Endothelial cell of umbilical vein (primary cell): Measurements from ENCODE around the gene SORL1. TPM values are rescaled to one million over a fixed set of nuclear protein-coding genes. Genes with fewer than 3 reads are reported as not detected.

Experiments
- BruUV-seq: library from RNA; stranded (reverse); fragments of 400-500 nt; replicated peaks from 2 replicates; lab custom pipeline; 2021; lab: Mats Ljungman, UMichigan
- CTCF ChIA-PET: fragments of 300-600, 350-600 bp; sonication (Branson Sonifier 250); formaldehyde crosslinking; loops from one replicate; lab custom pipeline; 2021; ENCODE audit warnings: antibody characterized with exemption, inconsistent platforms; lab: Charles Lee
- POLR2A ChIA-PET: fragments of 300-600, 350-600 bp; sonication (Branson Sonifier 250); formaldehyde crosslinking; loops from one replicate; lab custom pipeline; 2021; ENCODE audit warnings: antibody characterized with exemption, inconsistent platforms; lab: Charles Lee
- DNase-seq: peaks from one replicate; pipeline ENCODE4 v3.0.0-alpha.2; 2011; ENCODE audit warnings: low read depth, low spot score
- FAIRE-seq: peaks from 2 replicates; lab custom pipeline; 2011; peaks lifted over from hg19 to GRCh38; lab: Jason Lieb, UNC
- H2AFZ ChIP-seq: 2 replicates; pipeline ENCODE4 v1.6.0; 2012; ENCODE audit warnings: low read depth, low read length, control low read depth, inconsistent platforms
- H3K27ac ChIP-seq: 2 replicates; pipeline ENCODE4 v1.5.1; 2011; ENCODE audit warnings: low read depth, mild to moderate bottlenecking, control low read depth, low read length, moderate library complexity; ENCODE audit not compliant: insufficient read depth
- H3K27me3 ChIP-seq, 2 experiments: 2 replicates each; pipeline versions ENCODE4 v1.6.0 to v1.6.1; 2011; ENCODE audit warnings: low read length in 2 of 2, mixed read lengths in 1 of 2; ENCODE audit not compliant: control insufficient read depth in 2 of 2, insufficient read depth in 2 of 2
- H3K36me3 ChIP-seq, 2 experiments: 2 replicates in 1 of 2; 3 replicates in 1 of 2; pipeline ENCODE4 v1.5.1; 2011; ENCODE audit warnings: low read length in 2 of 2, mild to moderate bottlenecking in 1 of 2, moderate library complexity in 1 of 2; ENCODE audit not compliant: control insufficient read depth in 2 of 2, insufficient read depth in 2 of 2; ENCODE audit errors: extremely low read depth in 1 of 2
- H3K4me1 ChIP-seq: 3 replicates; pipeline ENCODE4 v1.5.1; 2011; ENCODE audit warnings: mild to moderate bottlenecking, low read length; ENCODE audit not compliant: control insufficient read depth, insufficient read depth; ENCODE audit errors: extremely low read depth
- H3K4me2 ChIP-seq: 2 replicates; pipeline ENCODE4 v1.6.1; 2011; ENCODE audit warnings: low read length, control low read depth, mixed read lengths; ENCODE audit not compliant: insufficient read depth
- H3K4me3 ChIP-seq, 3 experiments: fragments of 200-600 bp in 1 of 3; sonication (generic), shearing (Covaris generic) in 1 of 3; replicated peaks in 1 of 3; 2 replicates each; pipeline ENCODE4 v1.5.1; 2011 to 2016; ENCODE audit warnings: control low read depth in 3 of 3, low read length in 3 of 3, mild to moderate bottlenecking in 2 of 3, inconsistent platforms in 1 of 3, low read depth in 1 of 3, moderate library complexity in 1 of 3; ENCODE audit not compliant: insufficient read depth in 1 of 3
- H3K79me2 ChIP-seq: 2 replicates; pipeline ENCODE4 v1.6.0; 2012; ENCODE audit warnings: low read length, inconsistent platforms; ENCODE audit not compliant: control insufficient read depth, insufficient read depth
- H3K9ac ChIP-seq: replicated peaks from 2 replicates; pipeline ENCODE3; 2011; ENCODE audit warnings: low read length, control low read depth; ENCODE audit not compliant: insufficient read depth; ENCODE audit errors: extremely low read depth
- H3K9me1 ChIP-seq: replicated peaks from 3 replicates; pipeline ENCODE4 v1.6.0; 2011; ENCODE audit warnings: mild to moderate bottlenecking, low read length; ENCODE audit not compliant: control insufficient read depth, insufficient read depth; ENCODE audit errors: extremely low read depth
- H3K9me3 ChIP-seq: replicated peaks from 2 replicates; pipeline ENCODE4 v1.5.1; 2012; ENCODE audit warnings: low read length, inconsistent platforms; ENCODE audit not compliant: control insufficient read depth, insufficient read depth
- H4K20me1 ChIP-seq: replicated peaks from 2 replicates; pipeline ENCODE3; 2011; ENCODE audit warnings: mild to moderate bottlenecking, low read length; ENCODE audit not compliant: control insufficient read depth, insufficient read depth; ENCODE audit errors: extremely low read depth
- EZH2 ChIP-seq: IDR thresholded peaks from 2 replicates; pipeline ENCODE4 v1.6.1; 2012; ENCODE audit warnings: borderline replicate concordance, low read depth, mild to moderate bottlenecking, moderate library complexity, low read length, inconsistent platforms; ENCODE audit not compliant: severe bottlenecking
- FOS ChIP-seq: IDR thresholded peaks from 2 replicates; pipeline ENCODE4 v1.6.1; 2011; ENCODE audit warnings: mild to moderate bottlenecking, low read length, moderate library complexity, borderline replicate concordance; ENCODE audit not compliant: insufficient read depth
- GATA2 ChIP-seq: IDR thresholded peaks from 2 replicates; pipeline ENCODE4 v1.7.0; 2011; ENCODE audit warnings: low read depth, mild to moderate bottlenecking, moderate library complexity, mixed read lengths, low read length; ENCODE audit not compliant: insufficient read length, insufficient read depth
- JUN ChIP-seq: IDR thresholded peaks from 2 replicates; pipeline ENCODE4 v1.6.1; 2011; ENCODE audit warnings: borderline replicate concordance, low read depth; ENCODE audit not compliant: insufficient read length, insufficient read depth
- MAX ChIP-seq: IDR thresholded peaks from 2 replicates; pipeline ENCODE4 v1.6.1; 2011; ENCODE audit not compliant: insufficient read depth, insufficient read length
- MYC ChIP-seq: IDR thresholded peaks from one replicate; pipeline ENCODE4 v1.6.1; 2011; ENCODE audit warnings: mild to moderate bottlenecking, low read depth, low read length
- POLR2A ChIP-seq: IDR thresholded peaks from 2 replicates; pipeline ENCODE4 v1.6.1; 2012; ENCODE audit warnings: low read depth, mild to moderate bottlenecking, control low read depth, low read length
- POLR2AphosphoS5 ChIP-seq: IDR thresholded peaks from 2 replicates; pipeline ENCODE4 v1.6.1; 2012; ENCODE audit warnings: low read depth, mild to moderate bottlenecking, control low read depth, low read length, moderate library complexity; ENCODE audit not compliant: insufficient read depth
- dilution Hi-C: fragments of 300-500 bp; cut with MboI; formaldehyde crosslinking; loops from one replicate; pipeline ENCODE4 v1.15.0; 2019; ENCODE audit warnings: low sequenced_read_pairs; ENCODE audit not compliant: extremely low pct_ligation_motif_present
- intact Hi-C: fragments of 100-400 bp; cut with micrococcal nuclease; formaldehyde crosslinking; loops from one replicate; pipeline ENCODE4 v1.10.0; 2022
- polyA plus RNA-seq, 4 experiments: library from polyadenylated mRNA; depleted of rRNA in 3 of 4; stranded (reverse) in 3 of 4; unstranded in 1 of 4; fragments of >200 nt; gene quantifications; 2 replicates each; pipeline versions ENCODE4 v1.2.1 to v1.2.3, GENCODE V29; 2011 to 2012; ENCODE audit warnings: missing spikeins in 1 of 4
- total RNA-seq: library from RNA; stranded (reverse); gene quantifications from 2 replicates; pipeline ENCODE4 v1.2.3, GENCODE V29; 2021
- TF ChIP-seq, protein P1 (sequence below), 2 donors: IDR thresholded peaks; 1 replicate in 1 of 2; 2 replicates in 1 of 2; pipeline ENCODE4 v1.5.1; 2011; ENCODE audit warnings: low read length in 2 of 2, mild to moderate bottlenecking in 2 of 2, moderate library complexity in 2 of 2, control low read depth in 1 of 2, inconsistent platforms in 1 of 2, low read depth in 1 of 2; ENCODE audit not compliant: insufficient read depth in 1 of 2; ENCODE audit errors: extremely low read depth in 1 of 2

The SORL1 gene
- total and polyA plus RNA-seq, 2 donors (not counting 3 experiments of a cell fraction or from before 2014, with no cell fraction given) = 0.17 to 0.31 TPM

DNA sequence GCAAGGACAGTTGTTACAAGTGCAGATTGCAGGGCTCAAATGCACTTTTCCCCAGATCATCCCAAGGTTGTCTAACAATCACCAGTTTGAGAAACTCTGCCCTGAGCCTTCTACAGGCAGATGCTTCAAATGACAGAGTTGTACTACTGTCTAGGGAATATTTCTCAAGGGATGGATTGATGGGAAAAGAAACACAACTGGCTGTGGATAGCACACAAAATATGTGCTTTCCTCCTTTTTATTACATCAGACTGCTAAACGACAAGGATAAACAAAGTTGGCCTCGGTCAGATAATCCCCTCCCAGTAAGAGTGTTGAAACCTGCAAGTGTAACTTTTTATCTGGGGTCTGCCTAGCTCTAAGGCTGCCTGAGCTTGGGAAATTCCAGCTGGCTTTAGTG is 47.3 kb downstream of the SORL1 start:
- Histone ChIP-seq H3K36me3 (no peaks in the 10 kb centered on the region), H3K9ac (no peak overlapping the region), H3K27ac (no peak overlapping the region), H3K27me3 (no peaks in the 10 kb centered on the region), H3K79me2 (no peaks in the 10 kb centered on the region), H3K4me3 (no peak overlapping the region), H2AFZ (no peak overlapping the region), H4K20me1 (no peaks in the 10 kb centered on the region), H3K9me3 (no peaks in the 10 kb centered on the region), H3K4me2 (no peak overlapping the region), H3K4me1 (no peaks in the 10 kb centered on the region), H3K9me1 (no peaks in the 10 kb centered on the region)
- TF ChIP-seq MYC (no peak), EZH2 (no peak), FOS (no peak), JUN (no peak)
- dilution Hi-C loops (no loop called here), intact Hi-C loops (no loop called here)
- ChIA-PET POLR2A (no interaction called here), CTCF (interaction anchor here (0.8 to 1.3 kb wide), 2 partner anchors 9 to 49 kb away, joined by 3 to 4 read pairs; no protein-coding TSS in a partner anchor)
- no TSS peak for BruUV-seq
- FAIRE-seq (no peak), DNase-seq (no peak)

- H3K9me3 ChIP-seq = no peaks in the 10 kb centered on the region
- no peak for DNase-seq
- H3K27ac ChIP-seq = no peak overlapping the region
- H3K27me3 ChIP-seq = no peaks in the 10 kb centered on the region
- no peak overlapping the region for H3K4me3 ChIP-seq
- no peaks in the 10 kb centered on the region for H3K36me3 ChIP-seq
- H2AFZ ChIP-seq = no peak overlapping the region
- H3K4me1 ChIP-seq = no peaks in the 10 kb centered on the region
- no peak overlapping the region for H3K9ac ChIP-seq
- no peaks in the 10 kb centered on the region for H4K20me1 ChIP-seq
- no peak for FAIRE-seq
- dilution Hi-C loops (no loop called here), intact Hi-C loops (no loop called here)
- ChIA-PET CTCF (interaction anchor here (0.8 kb wide), 1 partner anchor 8 kb away, joined by 3 read pairs; no protein-coding TSS in a partner anchor), POLR2A (no interaction called here)
- H3K4me2 ChIP-seq = no peak overlapping the region
- H3K79me2 ChIP-seq = no peaks in the 10 kb centered on the region
- TF ChIP-seq JUN = no peak
- no peak for TF ChIP-seq MYC
- TF ChIP-seq EZH2 = no peak
- no peak for TF ChIP-seq FOS
- no peak for TF ChIP-seq POLR2A
- TF ChIP-seq POLR2AphosphoS5 = no peak
- no peak for TF ChIP-seq MAX
- TF ChIP-seq GATA2 = no peak
- TF ChIP-seq, protein P1, sequence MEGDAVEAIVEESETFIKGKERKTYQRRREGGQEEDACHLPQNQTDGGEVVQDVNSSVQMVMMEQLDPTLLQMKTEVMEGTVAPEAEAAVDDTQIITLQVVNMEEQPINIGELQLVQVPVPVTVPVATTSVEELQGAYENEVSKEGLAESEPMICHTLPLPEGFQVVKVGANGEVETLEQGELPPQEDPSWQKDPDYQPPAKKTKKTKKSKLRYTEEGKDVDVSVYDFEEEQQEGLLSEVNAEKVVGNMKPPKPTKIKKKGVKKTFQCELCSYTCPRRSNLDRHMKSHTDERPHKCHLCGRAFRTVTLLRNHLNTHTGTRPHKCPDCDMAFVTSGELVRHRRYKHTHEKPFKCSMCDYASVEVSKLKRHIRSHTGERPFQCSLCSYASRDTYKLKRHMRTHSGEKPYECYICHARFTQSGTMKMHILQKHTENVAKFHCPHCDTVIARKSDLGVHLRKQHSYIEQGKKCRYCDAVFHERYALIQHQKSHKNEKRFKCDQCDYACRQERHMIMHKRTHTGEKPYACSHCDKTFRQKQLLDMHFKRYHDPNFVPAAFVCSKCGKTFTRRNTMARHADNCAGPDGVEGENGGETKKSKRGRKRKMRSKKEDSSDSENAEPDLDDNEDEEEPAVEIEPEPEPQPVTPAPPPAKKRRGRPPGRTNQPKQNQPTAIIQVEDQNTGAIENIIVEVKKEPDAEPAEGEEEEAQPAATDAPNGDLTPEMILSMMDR (IDR thresholded peaks at IDR 0.05; ENCODE audit: extremely low read depth in 1 of 2, insufficient read depth in 1 of 2, low read depth in 1 of 2, low read length in 2 of 2) = no peak
- no peaks in the 10 kb centered on the region for H3K9me1 ChIP-seq
- no TSS peak for BruUV-seq
These were observed 48.2 kb downstream of the SORL1 start for GRCh38 chr11:121500275-121500674.
